ENCODE data around the gene KRT82. TPM values are rescaled to one million over a fixed set of nuclear protein-coding genes. Genes with fewer than 3 reads are reported as not detected.

Gene KRT82
- total and polyA plus RNA-seq, 4 donors = not detected

GRCh38 chr12:52439845-52440244 is 33.7 kb upstream of the KRT82 start:
- no peak overlapping the region for H3K9ac ChIP-seq (ENCODE audit: insufficient read depth in 1 of 2, low read length in 2 of 2)
- H3K9me3 ChIP-seq (ENCODE audit: control insufficient read depth in 4 of 4, insufficient read depth in 3 of 4, low read length in 3 of 4) = no peaks in the 10 kb centered on the region
- no peak overlapping the region for H3K27ac ChIP-seq (ENCODE audit: low read depth in 1 of 2, low read length in 1 of 2)
- no peaks in the 10 kb centered on the region for H3K36me3 ChIP-seq (ENCODE audit: control insufficient read depth in 4 of 4, insufficient read depth in 4 of 4, low read length in 4 of 4)
- TF ChIP-seq CTCF (IDR thresholded peaks at IDR 0.05; ENCODE audit: control extremely low read depth, extremely low read depth) = no peak
- peaks cover 0 to 3% (median under 1%) of the 10 kb centered on the region in 3 donors for H3K27me3 ChIP-seq (ENCODE audit: control insufficient read depth in 3 of 3, insufficient read depth in 3 of 3, low read length in 2 of 3)
- H3K4me1 ChIP-seq (ENCODE audit: control insufficient read depth in 5 of 5, insufficient read depth in 5 of 5, low read length in 5 of 5) = peaks cover 0 to 7% (median 0%) of the 10 kb centered on the region in 5 donors
- H3K4me3 ChIP-seq = no peak overlapping the region
- WGBS, 2 donors = 61 to 62% methylated on average over 2 of the region's 2 CpGs
- DNase-seq (no peak), ATAC-seq (ENCODE audit: insufficient read depth, low FRiP score) (no peak)

GRCh38 chr12:52439420-52439819 is 33.3 kb upstream of the KRT82 start:
- Histone ChIP-seq H3K36me3 (ENCODE audit: control insufficient read depth in 4 of 4, insufficient read depth in 4 of 4, low read length in 4 of 4) (no peaks in the 10 kb centered on the region), H3K4me1 (ENCODE audit: control insufficient read depth in 5 of 5, insufficient read depth in 5 of 5, low read length in 5 of 5) (peaks cover 0 to 7% (median 0%) of the 10 kb centered on the region in 5 donors), H3K27ac (ENCODE audit: low read depth in 1 of 2, low read length in 1 of 2) (no peak overlapping the region), H3K9me3 (ENCODE audit: control insufficient read depth in 4 of 4, insufficient read depth in 3 of 4, low read length in 3 of 4) (no peaks in the 10 kb centered on the region), H3K9ac (ENCODE audit: insufficient read depth in 1 of 2, low read length in 2 of 2) (no peak overlapping the region), H3K4me3 (no peak overlapping the region), H3K27me3 (ENCODE audit: control insufficient read depth in 3 of 3, insufficient read depth in 3 of 3, low read length in 2 of 3) (peaks cover 0 to 3% (median 3%) of the 10 kb centered on the region in 3 donors)
- no peak for ATAC-seq (ENCODE audit: insufficient read depth, low FRiP score)
- no peak for TF ChIP-seq CTCF (IDR thresholded peaks at IDR 0.05; ENCODE audit: control extremely low read depth, extremely low read depth)
- 76 to 82% methylated on average over 8 of the region's 8 CpGs for WGBS, 2 donors
- DNase-seq = no peak

DNA sequence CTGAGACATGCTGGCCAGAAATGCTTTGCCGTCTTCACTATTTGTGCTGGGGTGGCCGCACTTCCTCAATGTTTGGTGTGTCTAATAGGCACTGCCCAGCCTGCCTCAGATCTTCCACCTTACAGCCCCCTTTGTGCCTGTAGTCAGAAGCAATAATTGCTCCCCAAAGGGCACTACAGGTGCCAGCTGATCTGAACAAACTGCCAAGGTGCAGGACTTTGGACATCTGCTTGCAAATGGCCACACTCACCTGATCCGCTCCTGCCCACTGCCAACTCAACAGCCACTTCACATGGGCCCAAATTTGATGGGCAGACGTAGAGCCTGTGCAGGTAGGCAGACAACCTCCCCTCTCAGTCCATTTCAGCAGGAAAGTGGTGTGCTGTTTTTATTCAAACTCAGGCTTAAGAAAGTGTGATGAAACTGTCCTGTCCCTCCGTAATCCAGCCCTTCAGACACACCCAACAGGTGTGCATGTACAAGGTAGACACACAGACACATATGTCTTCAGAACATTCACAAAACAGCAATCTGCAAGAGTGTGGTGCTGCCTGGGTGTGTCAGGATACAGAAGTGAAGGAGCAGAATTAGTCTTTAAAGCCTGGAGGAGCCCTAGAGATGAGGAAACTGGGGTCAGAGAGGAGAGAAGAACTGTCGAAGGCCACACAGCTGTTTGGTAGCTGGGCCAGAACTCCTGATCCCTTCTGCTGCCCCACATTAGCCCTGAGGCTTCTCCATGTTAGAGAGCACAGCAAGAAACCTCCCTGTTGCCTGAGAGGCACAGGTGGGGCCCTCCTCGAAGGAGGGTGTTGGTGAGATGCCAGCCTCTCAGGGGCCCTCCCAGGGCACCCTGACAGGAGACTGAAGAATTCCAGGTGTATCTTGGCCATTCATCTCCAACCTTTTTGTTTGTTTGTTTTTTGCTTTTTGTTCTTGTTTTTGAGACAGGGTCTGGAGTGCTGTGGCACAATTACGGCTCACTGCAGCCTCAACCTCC is 32.5 kb upstream of the KRT82 start:
- H3K9ac ChIP-seq (ENCODE audit: insufficient read depth in 1 of 2, low read length in 2 of 2) = no peak overlapping the region

More for the DNA sequence above, 32.5 kb upstream of the KRT82 start:
- TF ChIP-seq CTCF (IDR thresholded peaks at IDR 0.05; ENCODE audit: control extremely low read depth, extremely low read depth) = no peak
- Histone ChIP-seq H3K9me3 (ENCODE audit: control insufficient read depth in 4 of 4, insufficient read depth in 3 of 4, low read length in 3 of 4) (no peaks in the 10 kb centered on the region), H3K36me3 (ENCODE audit: control insufficient read depth in 4 of 4, insufficient read depth in 4 of 4, low read length in 4 of 4) (no peaks in the 10 kb centered on the region), H3K27me3 (ENCODE audit: control insufficient read depth in 3 of 3, insufficient read depth in 3 of 3, low read length in 2 of 3) (peaks cover 0 to 4% (median 3%) of the 10 kb centered on the region in 3 donors), H3K4me3 (no peak overlapping the region), H3K27ac (ENCODE audit: low read depth in 1 of 2, low read length in 1 of 2) (no peak overlapping the region), H3K4me1 (ENCODE audit: control insufficient read depth in 5 of 5, insufficient read depth in 5 of 5, low read length in 5 of 5) (peaks cover 0 to 7% (median 0%) of the 10 kb centered on the region in 5 donors)
- DNase-seq (no peak), ATAC-seq (ENCODE audit: insufficient read depth, low FRiP score) (no peak)
- WGBS, 2 donors = 83 to 89% methylated on average over 8 of the region's 8 CpGs

All from lung (tissue), 12 donors.